AG04450 (cell line): ENCODE results near the gene COL20A1. TPM values are rescaled to one million over a fixed set of nuclear protein-coding genes. Genes with fewer than 3 reads are reported as not detected.

Experiments
- CTCF ChIA-PET: fragments of 300-600, 350-600 bp; formaldehyde crosslinking; extraction: SDS; loops from one replicate; lab custom pipeline; 2022; ENCODE audit warnings: antibody characterized with exemption, inconsistent platforms; lab: Charles Lee
- POLR2A ChIA-PET: fragments of 350-600 bp; formaldehyde crosslinking; extraction: SDS; loops from one replicate; lab custom pipeline; 2021; ENCODE audit warnings: antibody characterized with exemption, inconsistent platforms; lab: Yijun Ruan, JAX
- DNase-seq: peaks from one replicate; pipeline ENCODE4 v3.0.0-alpha.2; 2011; ENCODE audit warnings: low read depth, low spot score
- H3K27ac ChIP-seq: one replicate; pipeline ENCODE4 v1.5.1; 2012; ENCODE audit warnings: low read depth, low read length, control low read depth
- H3K27me3 ChIP-seq: one replicate; pipeline ENCODE4 v1.6.0; 2012; ENCODE audit warnings: low read length; ENCODE audit not compliant: control insufficient read depth, insufficient read depth
- H3K4me3 ChIP-seq: 2 replicates; pipeline ENCODE4 v1.5.1; 2011; ENCODE audit warnings: mild to moderate bottlenecking, low read depth, low read length, control low read depth
- H3K9me3 ChIP-seq: 2 replicates; pipeline ENCODE4 v1.5.1; 2012; ENCODE audit warnings: low read length; ENCODE audit not compliant: control insufficient read depth, insufficient read depth
- polyA plus RNA-seq: library from polyadenylated mRNA; depleted of rRNA; stranded (reverse); fragments of >200 nt; gene quantifications from 2 replicates; pipeline ENCODE4 v1.2.3, GENCODE V29; 2011
- TF ChIP-seq, protein P1 (sequence below): IDR thresholded peaks from 2 replicates; pipeline ENCODE4 v1.5.1; 2011; ENCODE audit warnings: low read depth, low read length, control low read depth, inconsistent platforms

Gene COL20A1
- polyA plus RNA-seq, 1 experiment, result not detected

DNA sequence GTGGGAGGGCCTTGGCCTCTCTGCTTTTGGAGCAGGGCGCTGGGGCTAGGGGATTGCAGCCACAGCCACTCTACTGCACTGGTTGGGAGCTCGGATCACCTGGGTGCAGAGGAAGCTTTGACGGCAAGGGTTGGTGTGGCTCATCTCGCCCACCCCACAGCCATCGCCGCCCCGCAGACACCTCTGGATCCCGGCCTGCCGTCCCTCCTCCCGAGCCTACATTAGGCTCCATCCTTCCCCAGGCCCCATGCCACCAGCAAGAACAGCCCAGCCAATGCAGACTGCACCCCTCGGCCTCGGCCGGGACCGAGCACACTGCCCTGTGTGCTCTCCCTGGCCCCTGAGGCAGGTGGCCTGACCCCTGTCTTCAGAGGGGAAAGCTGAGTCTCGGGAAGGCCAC is 32.5 kb upstream of the COL20A1 start:
- TF ChIP-seq, protein P1, sequence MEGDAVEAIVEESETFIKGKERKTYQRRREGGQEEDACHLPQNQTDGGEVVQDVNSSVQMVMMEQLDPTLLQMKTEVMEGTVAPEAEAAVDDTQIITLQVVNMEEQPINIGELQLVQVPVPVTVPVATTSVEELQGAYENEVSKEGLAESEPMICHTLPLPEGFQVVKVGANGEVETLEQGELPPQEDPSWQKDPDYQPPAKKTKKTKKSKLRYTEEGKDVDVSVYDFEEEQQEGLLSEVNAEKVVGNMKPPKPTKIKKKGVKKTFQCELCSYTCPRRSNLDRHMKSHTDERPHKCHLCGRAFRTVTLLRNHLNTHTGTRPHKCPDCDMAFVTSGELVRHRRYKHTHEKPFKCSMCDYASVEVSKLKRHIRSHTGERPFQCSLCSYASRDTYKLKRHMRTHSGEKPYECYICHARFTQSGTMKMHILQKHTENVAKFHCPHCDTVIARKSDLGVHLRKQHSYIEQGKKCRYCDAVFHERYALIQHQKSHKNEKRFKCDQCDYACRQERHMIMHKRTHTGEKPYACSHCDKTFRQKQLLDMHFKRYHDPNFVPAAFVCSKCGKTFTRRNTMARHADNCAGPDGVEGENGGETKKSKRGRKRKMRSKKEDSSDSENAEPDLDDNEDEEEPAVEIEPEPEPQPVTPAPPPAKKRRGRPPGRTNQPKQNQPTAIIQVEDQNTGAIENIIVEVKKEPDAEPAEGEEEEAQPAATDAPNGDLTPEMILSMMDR, result no peak
- ChIA-PET POLR2A (no interaction called here), CTCF (interaction anchor here (1.5 kb wide), 1 partner anchor 37 kb away, joined by 5 read pairs; no protein-coding TSS in a partner anchor)
- Histone ChIP-seq H3K27me3 (peaks cover 81% of the 10 kb centered on the region), H3K27ac (no peak overlapping the region), H3K9me3 (peaks cover 7% of the 10 kb centered on the region; the same call in 1 of the 2 replicates), H3K4me3 (no peak overlapping the region)
- DNase-seq, result no peak

DNA sequence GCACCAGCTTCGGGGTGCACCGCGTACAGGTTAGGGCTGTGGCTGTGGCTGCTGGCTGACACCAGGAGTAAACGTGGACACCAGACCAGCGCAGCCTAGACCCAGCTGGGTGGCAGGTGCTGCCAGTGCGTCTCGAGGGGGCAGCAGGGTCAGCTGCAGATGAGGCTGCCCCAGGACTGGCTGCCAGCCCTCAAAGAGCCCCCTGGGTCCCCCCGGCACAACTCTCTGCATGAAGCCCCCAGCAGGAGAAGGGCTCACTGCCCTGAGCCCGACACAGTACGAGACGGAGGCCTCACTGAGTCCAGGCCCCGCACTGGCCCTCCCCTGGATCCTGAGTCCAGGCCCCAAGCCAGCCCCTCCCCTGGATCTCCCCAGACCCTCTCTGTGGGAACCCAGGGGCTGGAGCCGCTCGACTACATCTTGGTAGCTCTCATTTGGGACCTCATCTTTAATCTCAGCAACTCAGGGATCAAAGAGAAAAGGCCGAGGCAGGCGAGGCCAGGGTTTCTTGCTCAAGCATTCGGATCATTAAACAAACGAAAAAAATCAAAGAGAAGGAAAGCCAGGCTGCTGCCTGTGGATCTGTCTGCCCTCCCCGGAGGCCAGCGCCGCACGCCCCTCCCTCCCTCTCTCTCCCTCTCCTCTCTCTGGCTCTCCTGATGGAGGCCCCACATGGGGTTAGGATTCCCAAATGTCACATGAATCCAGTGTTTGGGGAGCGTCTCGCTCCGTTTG is 31.8 kb upstream of the COL20A1 start:
- TF ChIP-seq, protein P1, result no peak
- ChIA-PET POLR2A (no interaction called here), CTCF (interaction anchor here (1.5 kb wide), 1 partner anchor 37 kb away, joined by 5 read pairs; no protein-coding TSS in a partner anchor)
- DNase-seq, result no peak
- peaks cover 81% of the 10 kb centered on the region for H3K27me3 ChIP-seq
- no peak overlapping the region for H3K4me3 ChIP-seq
- H3K9me3 ChIP-seq, result peaks cover 7% of the 10 kb centered on the region; the same call in 1 of the 2 replicates
- no peak overlapping the region for H3K27ac ChIP-seq

- CTCF ChIA-PET, result interaction anchor here (1.5 kb wide), 1 partner anchor 38 kb away, joined by 5 read pairs; no protein-coding TSS in a partner anchor
- peaks cover 7% of the 10 kb centered on the region; the same call in 1 of the 2 replicates for H3K9me3 ChIP-seq
- TF ChIP-seq, protein P1, result no peak
- no peak overlapping the region for H3K27ac ChIP-seq
- peaks cover 78% of the 10 kb centered on the region for H3K27me3 ChIP-seq
- POLR2A ChIA-PET, result no interaction called here
- no peak overlapping the region for H3K4me3 ChIP-seq
- no peak for DNase-seq
Observed at GRCh38 chr20:63261795-63262528, 31.0 kb upstream of the COL20A1 start.

DNA sequence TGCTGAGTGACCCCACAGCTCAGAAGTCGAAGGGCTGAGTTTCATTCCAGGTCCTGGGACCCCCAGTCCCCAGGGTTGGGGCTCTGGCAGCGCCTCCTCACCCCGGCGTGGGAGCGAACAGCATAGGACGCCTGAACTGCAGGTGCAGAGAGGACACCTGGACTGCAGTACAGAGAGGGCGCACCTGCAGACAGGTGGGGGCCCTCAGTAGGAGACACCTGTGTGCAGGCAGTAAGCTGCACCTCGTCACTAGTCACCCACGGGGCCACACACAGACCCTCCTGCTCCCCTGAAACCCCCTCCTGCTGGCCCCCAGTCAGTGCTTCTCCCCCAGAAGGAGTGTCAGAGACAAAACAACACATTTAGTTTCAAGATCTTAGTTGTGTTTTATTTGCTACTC is 30.1 kb upstream of the COL20A1 start:
- TF ChIP-seq, protein P1, result no peak
- CTCF ChIA-PET, result no interaction called here
- no peak overlapping the region for H3K27ac ChIP-seq

More for the DNA sequence above, 30.1 kb upstream of the COL20A1 start:
- H3K4me3 ChIP-seq, result no peak overlapping the region
- peaks cover 75% of the 10 kb centered on the region for H3K27me3 ChIP-seq
- POLR2A ChIA-PET, result no interaction called here
- DNase-seq, result no peak
- peaks cover 7% of the 10 kb centered on the region; the same call in 1 of the 2 replicates for H3K9me3 ChIP-seq
